ENCODE results near the gene EXOC4. TPM values are rescaled to one million over a fixed set of nuclear protein-coding genes. Genes with fewer than 3 reads are reported as not detected.

EXOC4 gene
- total and polyA plus RNA-seq, 2 of the 13 experiments (the other 11 are each of a cell fraction or from before 2014, with no cell fraction given) = 22.5 to 39.0 TPM

DNA sequence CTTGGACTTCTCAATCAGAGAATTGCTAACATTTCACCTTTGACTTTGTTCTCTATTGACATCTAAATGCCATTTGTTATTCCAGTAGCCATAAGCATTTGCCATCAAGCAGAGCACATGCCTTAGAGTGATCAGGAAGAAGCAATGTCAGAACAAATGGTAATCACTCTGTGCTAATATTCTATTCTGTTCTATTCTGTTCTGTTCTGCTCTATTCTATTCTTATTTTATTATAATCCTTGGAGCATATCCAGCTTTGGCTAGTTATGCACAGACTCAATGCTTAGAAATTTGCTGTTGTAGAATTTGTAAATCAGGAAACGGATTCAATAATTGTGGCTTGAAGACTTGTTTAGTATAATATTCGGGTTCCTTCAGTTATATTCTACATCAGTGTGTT is 175.4 kb downstream of the EXOC4 start:
- WGBS (ENCODE audit: low lambda C conversion rate) = 86% methylated on average over 2 of the region's 2 CpGs
- ChIA-PET CTCF (ENCODE audit: low intra/inter-chr PET ratio, low total read pairs) (no interaction called here), POLR2A (no interaction called here)
- Histone ChIP-seq H3K27ac (ENCODE audit: extremely low read length, insufficient read depth, low read length) (no peak overlapping the region), H3K9me3 (ENCODE audit: low read length) (no peaks in the 10 kb centered on the region), H3K79me2 (ENCODE audit: insufficient read depth, low read length) (no peaks in the 10 kb centered on the region), H3K36me3 (replicated peaks in 1 of 2; ENCODE audit: control insufficient read depth in 1 of 2, insufficient read depth in 2 of 2, low read length in 2 of 2) (no peaks in the 10 kb centered on the region; a peak in 1 of 5 replicates), H4K20me1 (ENCODE audit: insufficient read depth, low read length) (no peaks in the 10 kb centered on the region), H2AFZ (ENCODE audit: low read length) (no peak overlapping the region), H3K4me2 (ENCODE audit: low read depth, low read length) (no peak overlapping the region), H3K4me1 (ENCODE audit: insufficient read depth, low read length) (peaks cover 8% of the 10 kb centered on the region), H3K4me3 (replicated peaks in 1 of 3; ENCODE audit: insufficient read depth in 1 of 3, low read depth in 2 of 3, low read length in 3 of 3) (no peak overlapping the region), H3K9ac (ENCODE audit: insufficient read depth, low read depth, low read length) (no peak overlapping the region), H3K27me3 (ENCODE audit: control insufficient read depth in 1 of 2, insufficient read depth in 2 of 2, low read length in 2 of 2) (no peaks in the 10 kb centered on the region)
- no TSS peak for BruUV-seq (replicated peaks)
- DNase-seq (ENCODE audit: low spot score) (no peak), ATAC-seq (no peak), FAIRE-seq (no peak)
- intact Hi-C loops (cut with micrococcal nuclease; ENCODE audit: unreplicated experiment) = no loop called here
- no peak for TF ChIP-seq ZNF432 (CRISPR knock-in tag; IDR thresholded peaks at IDR 0.05; ENCODE audit: borderline replicate concordance)
- in situ Hi-C loops (cut with HindIII; ENCODE audit: extremely low pct_ligation_motif_present, low pct_unique_long_range_greater_than_20kb) = loop anchor here (25.0 kb wide), 1 partner anchor 716 kb away; no protein-coding TSS in a partner anchor

DNA sequence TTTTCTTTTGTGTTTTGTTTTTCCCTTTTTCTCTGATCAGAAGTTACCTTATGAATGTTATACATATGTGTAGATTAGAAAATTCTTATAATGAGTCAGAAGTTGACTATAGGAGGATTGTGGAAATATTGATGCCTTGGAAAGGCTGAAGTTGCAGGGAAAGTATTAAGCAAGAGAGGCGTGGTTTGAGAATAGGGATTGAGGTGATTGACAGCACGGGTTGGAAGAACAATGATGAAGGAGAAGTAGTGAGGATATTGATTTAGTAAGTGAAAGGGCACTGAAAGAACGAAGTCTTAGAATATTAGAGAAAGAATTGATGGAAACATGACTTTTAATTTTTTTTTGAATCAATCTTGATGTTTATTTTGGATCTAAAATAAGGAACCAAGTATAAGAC is 176.0 kb downstream of the EXOC4 start:
- Histone ChIP-seq H3K4me3 (replicated peaks in 1 of 3; ENCODE audit: insufficient read depth in 1 of 3, low read depth in 2 of 3, low read length in 3 of 3) (no peak overlapping the region), H3K79me2 (ENCODE audit: insufficient read depth, low read length) (no peaks in the 10 kb centered on the region), H3K4me1 (ENCODE audit: insufficient read depth, low read length) (peaks cover 13% of the 10 kb centered on the region), H3K27me3 (ENCODE audit: control insufficient read depth in 1 of 2, insufficient read depth in 2 of 2, low read length in 2 of 2) (no peaks in the 10 kb centered on the region), H4K20me1 (ENCODE audit: insufficient read depth, low read length) (no peaks in the 10 kb centered on the region), H3K9ac (ENCODE audit: insufficient read depth, low read depth, low read length) (no peak overlapping the region), H3K4me2 (ENCODE audit: low read depth, low read length) (no peak overlapping the region), H2AFZ (ENCODE audit: low read length) (no peak overlapping the region), H3K27ac (ENCODE audit: extremely low read length, insufficient read depth, low read length) (no peak overlapping the region), H3K9me3 (ENCODE audit: low read length) (no peaks in the 10 kb centered on the region), H3K36me3 (replicated peaks in 1 of 2; ENCODE audit: control insufficient read depth in 1 of 2, insufficient read depth in 2 of 2, low read length in 2 of 2) (no peaks in the 10 kb centered on the region; a peak in 1 of 5 replicates)
- intact Hi-C loops (cut with micrococcal nuclease; ENCODE audit: unreplicated experiment) (no loop called here), in situ Hi-C loops (cut with HindIII; ENCODE audit: extremely low pct_ligation_motif_present, low pct_unique_long_range_greater_than_20kb) (loop anchor here (25.0 kb wide), 1 partner anchor 717 kb away; no protein-coding TSS in a partner anchor)
- DNase-seq (ENCODE audit: low spot score) = no peak
- ChIA-PET CTCF (ENCODE audit: low intra/inter-chr PET ratio, low total read pairs) (no interaction called here), POLR2A (no interaction called here)
- no peak for TF ChIP-seq HES4 (CRISPR knock-in tag; IDR thresholded peaks at IDR 0.05; ENCODE audit: borderline replicate concordance)
- TF ChIP-seq ZNF232 (CRISPR knock-in tag; IDR thresholded peaks at IDR 0.05; ENCODE audit: borderline replicate concordance) = no peak
- no peak for TF ChIP-seq NKX3-1 (CRISPR knock-in tag; IDR thresholded peaks at IDR 0.05)
- no peak for TF ChIP-seq NFKBIZ (CRISPR knock-in tag; IDR thresholded peaks at IDR 0.05)
- no TSS peak for BruUV-seq (replicated peaks)
- WGBS (ENCODE audit: low lambda C conversion rate) = 96% methylated on average over 3 of the region's 3 CpGs
- ATAC-seq = no peak
- FAIRE-seq = no peak

Data from HepG2 (cell line).